A673 (cell line): ENCODE results near the gene NOTCH3.

ENCODE experiments used
- EZH2 ChIP-seq: fragments of 200-600 bp; sonication (generic); IDR thresholded peaks from 2 replicates; pipeline ENCODE4 v1.6.1; 2017; ENCODE audit warnings: borderline replicate concordance, low read depth, mild to moderate bottlenecking, mixed read lengths, antibody characterized with exemption, low read length; ENCODE audit not compliant: poor library complexity, severe bottlenecking
- TF ChIP-seq, protein P1 (sequence below): fragments of 300-800, 200-600 bp; sonication (generic); conservative IDR thresholded peaks from 2 replicates; pipeline ENCODE4 v1.5.1; 2017; ENCODE audit warnings: low read depth, mild to moderate bottlenecking, antibody characterized with exemption, low read length, moderate library complexity, mixed read lengths

DNA sequence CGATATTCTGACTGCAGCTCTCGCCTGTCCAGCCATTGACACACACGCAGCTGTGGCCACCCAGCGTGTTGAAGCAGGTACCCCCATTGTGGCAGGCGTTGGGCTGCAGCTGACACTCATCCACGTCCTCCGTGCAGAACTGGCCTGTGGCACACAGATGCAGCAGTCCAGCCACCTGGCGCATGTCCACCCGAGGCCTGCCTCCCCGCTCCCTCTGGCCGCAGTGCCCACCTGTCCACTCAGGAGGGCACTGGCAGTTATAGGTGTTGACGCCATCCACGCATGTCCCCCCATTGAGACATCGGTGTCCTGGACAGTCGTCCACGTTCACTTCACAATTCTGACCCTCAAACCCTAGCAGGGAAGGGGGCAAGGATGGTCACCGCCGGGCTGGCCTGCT is 9.3 kb downstream of the NOTCH3 start:
- TF ChIP-seq, protein P1, sequence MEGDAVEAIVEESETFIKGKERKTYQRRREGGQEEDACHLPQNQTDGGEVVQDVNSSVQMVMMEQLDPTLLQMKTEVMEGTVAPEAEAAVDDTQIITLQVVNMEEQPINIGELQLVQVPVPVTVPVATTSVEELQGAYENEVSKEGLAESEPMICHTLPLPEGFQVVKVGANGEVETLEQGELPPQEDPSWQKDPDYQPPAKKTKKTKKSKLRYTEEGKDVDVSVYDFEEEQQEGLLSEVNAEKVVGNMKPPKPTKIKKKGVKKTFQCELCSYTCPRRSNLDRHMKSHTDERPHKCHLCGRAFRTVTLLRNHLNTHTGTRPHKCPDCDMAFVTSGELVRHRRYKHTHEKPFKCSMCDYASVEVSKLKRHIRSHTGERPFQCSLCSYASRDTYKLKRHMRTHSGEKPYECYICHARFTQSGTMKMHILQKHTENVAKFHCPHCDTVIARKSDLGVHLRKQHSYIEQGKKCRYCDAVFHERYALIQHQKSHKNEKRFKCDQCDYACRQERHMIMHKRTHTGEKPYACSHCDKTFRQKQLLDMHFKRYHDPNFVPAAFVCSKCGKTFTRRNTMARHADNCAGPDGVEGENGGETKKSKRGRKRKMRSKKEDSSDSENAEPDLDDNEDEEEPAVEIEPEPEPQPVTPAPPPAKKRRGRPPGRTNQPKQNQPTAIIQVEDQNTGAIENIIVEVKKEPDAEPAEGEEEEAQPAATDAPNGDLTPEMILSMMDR, result no peak
- TF ChIP-seq EZH2, result no peak
